PC-3 (cell line): ENCODE measurements around the gene MYBPC3. TPM values are rescaled to one million over a fixed set of nuclear protein-coding genes. Genes with fewer than 3 reads are reported as not detected.

ENCODE experiments used
- ATAC-seq: fragments of 200-7000 bp; cut with Tn5 transposase; 2 replicates; pipeline ENCODE4 v1.9.1; 2020; ENCODE audit warnings: mild to moderate bottlenecking, moderate library complexity
- BruUV-seq: library from RNA; stranded (reverse); fragments of 400-500 nt; replicated peaks from 2 replicates; lab custom pipeline; 2021; lab: Mats Ljungman, UMichigan
- CTCF ChIA-PET: fragments of 300-600 bp; sonication (Branson Sonifier 250); formaldehyde crosslinking; loops from one replicate; lab custom pipeline; 2022; ENCODE audit warnings: antibody characterized with exemption; lab: Charles Lee
- POLR2A ChIA-PET: fragments of 300-600 bp; sonication (Branson Sonifier 250); formaldehyde crosslinking; loops from one replicate; lab custom pipeline; 2022; ENCODE audit warnings: antibody characterized with exemption; ENCODE audit not compliant: unreplicated experiment; lab: Charles Lee
- DNase-seq: peaks from one replicate; pipeline ENCODE4 v3.0.0-alpha.2; 2015
- H2AFZ ChIP-seq: fragments of 300-600 bp; sonication (generic); 2 replicates; pipeline ENCODE4 v1.6.0; 2016; ENCODE audit warnings: antibody characterized with exemption, low read length
- H3F3A ChIP-seq: fragments of 300-600 bp; sonication (generic); one replicate; pipeline ENCODE4 v1.6.0; 2017; ENCODE audit warnings: antibody characterized with exemption, low read length, control low read depth, mild to moderate bottlenecking; ENCODE audit not compliant: unreplicated experiment
- H3K27ac ChIP-seq: fragments of 300-600 bp; sonication (generic); 2 replicates; pipeline ENCODE4 v1.5.1; 2016; ENCODE audit warnings: mild to moderate bottlenecking, low read length
- H3K27me3 ChIP-seq: fragments of 300-600 bp; sonication (generic); 2 replicates; pipeline ENCODE4 v1.6.1; 2016; ENCODE audit warnings: low read length, mixed read lengths
- H3K36me3 ChIP-seq: fragments of 300-600 bp; sonication (generic); 2 replicates; pipeline ENCODE4 v1.6.1; 2016; ENCODE audit warnings: low read depth, mixed run types, low read length, mixed read lengths
- H3K4me1 ChIP-seq: fragments of 300-600 bp; sonication (generic); 2 replicates; pipeline ENCODE4 v1.5.1; 2016; ENCODE audit warnings: low read length; ENCODE audit not compliant: insufficient read depth
- H3K4me2 ChIP-seq: fragments of 300-600 bp; sonication (generic); 2 replicates; pipeline ENCODE4 v1.6.0; 2016; ENCODE audit warnings: low read length
- H3K4me3 ChIP-seq: fragments of 300-600 bp; sonication (generic); 2 replicates; pipeline ENCODE4 v1.5.1; 2016; ENCODE audit warnings: mild to moderate bottlenecking, low read length, mixed read lengths
- H3K79me2 ChIP-seq: fragments of 300-600 bp; sonication (generic); 2 replicates; pipeline ENCODE4 v1.6.1; 2017; ENCODE audit warnings: low read length, mixed read lengths
- H3K9ac ChIP-seq: fragments of 300-600 bp; sonication (generic); 2 replicates; pipeline ENCODE4 v1.6.0; 2016; ENCODE audit warnings: mild to moderate bottlenecking, low read length
- H3K9me2 ChIP-seq: fragments of 300-600 bp; sonication (generic); replicated peaks from 2 replicates; pipeline ENCODE4 v1.6.1; 2016; ENCODE audit warnings: mixed run types, low read length, mixed read lengths
- H3K9me3 ChIP-seq: fragments of 300-600 bp; sonication (generic); 2 replicates; pipeline ENCODE4 v1.6.1; 2016; ENCODE audit warnings: low read length, mixed read lengths
- H4K20me1 ChIP-seq: fragments of 300-600 bp; sonication (generic); 2 replicates; pipeline ENCODE4 v1.6.1; 2016; ENCODE audit warnings: low read length, mixed read lengths
- EZH2 ChIP-seq: fragments of 300-600 bp; sonication (generic); IDR thresholded peaks from one replicate; pipeline ENCODE4 v1.6.1; 2017; ENCODE audit warnings: antibody characterized with exemption, mild to moderate bottlenecking, low read length; ENCODE audit not compliant: unreplicated experiment
- EZH2phosphoT487 ChIP-seq: fragments of 300-600 bp; sonication (generic); IDR thresholded peaks from 2 replicates; pipeline ENCODE4 v1.6.1; 2018; ENCODE audit warnings: mild to moderate bottlenecking, antibody characterized with exemption, low read length, borderline replicate concordance
- intact Hi-C: fragments of 100-400 bp; cut with micrococcal nuclease; formaldehyde crosslinking; loops from 2 replicates; pipeline ENCODE4 v1.9.0; 2023
- total RNA-seq: library from RNA; depleted of rRNA; stranded (reverse); fragments of >200 nt; gene quantifications from 2 replicates; pipeline ENCODE4 v1.2.3, GENCODE V29; 2014
- TF ChIP-seq, protein P1 (sequence below): fragments of 300-600 bp; sonication (generic); conservative IDR thresholded peaks from 2 replicates; pipeline ENCODE4 v1.5.1; 2017; ENCODE audit warnings: antibody characterized with exemption, low read depth, mild to moderate bottlenecking, low read length

Gene MYBPC3
- total RNA-seq, 1 experiment from 2014 or later = not detected

DNA sequence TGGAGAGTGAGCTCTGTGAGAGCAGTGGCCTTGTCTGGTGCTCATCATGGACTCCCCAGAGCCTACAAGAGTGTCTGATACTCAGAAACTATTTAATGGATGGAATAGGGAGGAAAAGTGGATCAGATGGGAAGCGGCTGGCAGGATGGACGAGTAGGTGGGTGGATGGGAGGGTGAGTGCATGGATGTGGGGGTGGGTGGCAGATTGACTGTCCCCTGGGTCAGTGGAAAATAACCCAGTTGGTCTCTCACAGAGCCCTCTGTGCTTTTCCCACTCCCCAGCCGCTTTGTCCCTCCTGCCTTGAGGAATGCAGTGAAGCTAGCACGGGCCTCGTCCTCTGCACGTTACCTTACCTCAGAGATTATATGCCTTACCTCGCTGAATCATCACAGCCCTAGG, 19.9 kb upstream of the MYBPC3 start:
- H4K20me1 ChIP-seq = no peaks in the 10 kb centered on the region
- no peaks in the 10 kb centered on the region for H3K27me3 ChIP-seq
- H3F3A ChIP-seq = no peaks in the 10 kb centered on the region
- no peak overlapping the region for H3K4me2 ChIP-seq
- ChIA-PET CTCF (interaction anchor here (0.6 kb wide), 1 partner anchor 82 kb away, joined by 4 read pairs; no protein-coding TSS in a partner anchor), POLR2A (no interaction called here)
- no peaks in the 10 kb centered on the region for H3K9me3 ChIP-seq
- H3K36me3 ChIP-seq = no peaks in the 10 kb centered on the region
- DNase-seq = no peak
- intact Hi-C loops = no loop called here
- no peak for ATAC-seq
- TF ChIP-seq EZH2phosphoT487 = no peak
- TF ChIP-seq EZH2 = no peak
- TF ChIP-seq, protein P1, sequence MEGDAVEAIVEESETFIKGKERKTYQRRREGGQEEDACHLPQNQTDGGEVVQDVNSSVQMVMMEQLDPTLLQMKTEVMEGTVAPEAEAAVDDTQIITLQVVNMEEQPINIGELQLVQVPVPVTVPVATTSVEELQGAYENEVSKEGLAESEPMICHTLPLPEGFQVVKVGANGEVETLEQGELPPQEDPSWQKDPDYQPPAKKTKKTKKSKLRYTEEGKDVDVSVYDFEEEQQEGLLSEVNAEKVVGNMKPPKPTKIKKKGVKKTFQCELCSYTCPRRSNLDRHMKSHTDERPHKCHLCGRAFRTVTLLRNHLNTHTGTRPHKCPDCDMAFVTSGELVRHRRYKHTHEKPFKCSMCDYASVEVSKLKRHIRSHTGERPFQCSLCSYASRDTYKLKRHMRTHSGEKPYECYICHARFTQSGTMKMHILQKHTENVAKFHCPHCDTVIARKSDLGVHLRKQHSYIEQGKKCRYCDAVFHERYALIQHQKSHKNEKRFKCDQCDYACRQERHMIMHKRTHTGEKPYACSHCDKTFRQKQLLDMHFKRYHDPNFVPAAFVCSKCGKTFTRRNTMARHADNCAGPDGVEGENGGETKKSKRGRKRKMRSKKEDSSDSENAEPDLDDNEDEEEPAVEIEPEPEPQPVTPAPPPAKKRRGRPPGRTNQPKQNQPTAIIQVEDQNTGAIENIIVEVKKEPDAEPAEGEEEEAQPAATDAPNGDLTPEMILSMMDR = no peak
- no peak overlapping the region for H3K27ac ChIP-seq
- H3K4me3 ChIP-seq = no peak overlapping the region
- no peak overlapping the region for H2AFZ ChIP-seq
- no peaks in the 10 kb centered on the region for H3K9me2 ChIP-seq
- H3K9ac ChIP-seq = no peak overlapping the region
- BruUV-seq = no TSS peak
- peaks cover 9% of the 10 kb centered on the region; the same call in 1 of the 2 replicates for H3K4me1 ChIP-seq
- H3K79me2 ChIP-seq = no peaks in the 10 kb centered on the region

DNA sequence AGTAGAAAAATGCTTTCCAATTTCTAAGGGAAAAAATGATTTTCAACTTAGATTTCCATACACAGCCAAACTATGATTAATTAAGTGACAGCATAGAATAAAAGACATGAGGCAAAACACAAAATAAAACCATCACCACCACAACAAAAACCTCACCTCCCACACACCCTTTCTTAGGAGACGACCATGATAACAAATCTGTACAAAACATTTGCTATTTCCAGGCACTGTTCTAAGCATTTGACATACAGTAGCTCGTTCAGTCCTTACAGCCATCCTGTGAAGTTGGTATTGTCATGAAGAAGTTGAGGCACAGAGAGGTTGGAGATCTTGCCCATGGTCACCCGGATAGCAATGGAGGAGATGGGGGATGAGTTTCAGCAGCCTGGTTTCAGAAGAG, 17.2 kb upstream of the MYBPC3 start:
- DNase-seq (no peak), ATAC-seq (no peak)
- no peak overlapping the region for H2AFZ ChIP-seq
- H3F3A ChIP-seq = no peaks in the 10 kb centered on the region
- H3K27ac ChIP-seq = no peak overlapping the region
- ChIA-PET POLR2A (interaction anchor here (0.7 kb wide), 1 partner anchor 23 kb away, joined by 8 read pairs; no protein-coding TSS in a partner anchor), CTCF (no interaction called here)
- intact Hi-C loops = no loop called here
- no peaks in the 10 kb centered on the region for H3K27me3 ChIP-seq
- no peak overlapping the region for H3K9ac ChIP-seq
- H3K4me3 ChIP-seq = no peak overlapping the region
- peaks cover 7% of the 10 kb centered on the region; the same call in 1 of the 2 replicates for H3K4me1 ChIP-seq
- no peak overlapping the region for H3K4me2 ChIP-seq
- no TSS peak for BruUV-seq
- no peaks in the 10 kb centered on the region for H3K36me3 ChIP-seq
- H4K20me1 ChIP-seq = no peaks in the 10 kb centered on the region
- TF ChIP-seq, protein P1 = no peak
- TF ChIP-seq EZH2phosphoT487 = no peak
- no peaks in the 10 kb centered on the region for H3K9me2 ChIP-seq
- no peaks in the 10 kb centered on the region for H3K9me3 ChIP-seq
- H3K79me2 ChIP-seq = no peaks in the 10 kb centered on the region

DNA sequence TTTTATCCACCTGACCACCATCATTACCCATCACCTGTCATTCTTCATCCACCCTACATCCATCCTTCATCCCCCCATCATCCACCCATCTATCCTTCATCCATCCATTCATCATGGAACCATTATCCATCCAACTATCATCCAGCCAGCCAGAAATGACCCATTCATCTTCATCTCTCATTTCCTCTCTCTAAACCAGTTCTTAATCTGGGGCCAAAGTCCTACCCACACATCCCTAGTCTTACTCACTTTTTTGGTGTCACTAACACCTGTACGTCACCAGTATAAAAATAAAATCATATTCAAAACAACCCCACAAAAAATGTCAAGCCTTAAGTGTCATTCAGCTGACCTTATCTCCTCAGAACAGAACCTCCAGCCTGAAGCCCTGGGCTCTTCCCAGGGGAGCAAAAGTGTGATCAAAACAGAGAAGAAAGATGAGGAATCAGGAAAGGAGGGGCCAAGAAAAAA, 13.6 kb upstream of the MYBPC3 start:
- TF ChIP-seq, protein P1 = no peak
- no peak for TF ChIP-seq EZH2phosphoT487
- no peak for TF ChIP-seq EZH2
- no peak for ATAC-seq
- intact Hi-C loops = no loop called here
- Histone ChIP-seq H3K4me2 (no peak overlapping the region), H3K36me3 (no peaks in the 10 kb centered on the region), H3K4me3 (no peak overlapping the region), H3K27ac (no peak overlapping the region), H3F3A (no peaks in the 10 kb centered on the region), H3K27me3 (no peaks in the 10 kb centered on the region), H3K79me2 (no peaks in the 10 kb centered on the region), H3K4me1 (no peaks in the 10 kb centered on the region), H2AFZ (no peak overlapping the region), H3K9ac (no peak overlapping the region), H4K20me1 (no peaks in the 10 kb centered on the region), H3K9me2 (no peaks in the 10 kb centered on the region), H3K9me3 (no peaks in the 10 kb centered on the region)
- CTCF ChIA-PET = no interaction called here
- POLR2A ChIA-PET = no interaction called here
- no peak for DNase-seq
- no TSS peak for BruUV-seq
